ENCODE results near the gene ADGRG3.
"Not testable (repeated sequence)": the region's sequence is repeated elsewhere in the genome, so short reads cannot be mapped to it uniquely, and the experiment has no call there.

The ADGRG3 gene

GRCh38 chr16:57722210-57722499 lies 54.0 kb downstream of the ADGRG3 start:
- DNase-seq = no peak

- no peak for DNase-seq
Observed at GRCh38 chr16:57722651-57723050, 54.5 kb downstream of the ADGRG3 start.

- DNase-seq = no peak
Observed at GRCh38 chr16:57723170-57723569, 55.1 kb downstream of the ADGRG3 start.

GRCh38 chr16:57724531-57724930 lies 56.4 kb downstream of the ADGRG3 start:
- no peak for DNase-seq

- no peak for DNase-seq
Observed at GRCh38 chr16:57725151-57725550, 57.0 kb downstream of the ADGRG3 start.

GRCh38 chr16:57725554-57725953 lies 57.4 kb downstream of the ADGRG3 start:
- DNase-seq = no peak

GRCh38 chr16:57725976-57726375 lies 57.9 kb downstream of the ADGRG3 start:
- no peak for DNase-seq

- no peak for DNase-seq
Observed at GRCh38 chr16:57726433-57726947, 58.4 kb downstream of the ADGRG3 start.

GRCh38 chr16:57727610-57728009 lies 59.5 kb downstream of the ADGRG3 start:
- DNase-seq = no peak

GRCh38 chr16:57728336-57729181 lies 60.5 kb downstream of the ADGRG3 start:
- DNase-seq = peak; percentile 4

GRCh38 chr16:57729182-57729484 lies 61.0 kb downstream of the ADGRG3 start:
- DNase-seq = no peak

- not testable (repeated sequence) for DNase-seq
Observed at GRCh38 chr16:57729852-57730251, 61.7 kb downstream of the ADGRG3 start.

- no peak for DNase-seq
Observed at GRCh38 chr16:57730771-57731730, 62.9 kb downstream of the ADGRG3 start.

- no peak for DNase-seq
Observed at GRCh38 chr16:57732037-57732436, 63.9 kb downstream of the ADGRG3 start.

- no peak for DNase-seq
Observed at GRCh38 chr16:57732714-57733113, 64.6 kb downstream of the ADGRG3 start.

GRCh38 chr16:57734308-57734924 lies 66.3 kb downstream of the ADGRG3 start:
- no peak for DNase-seq

- DNase-seq = peak; percentile 96
Observed at GRCh38 chr16:57734925-57735754, 67.0 kb downstream of the ADGRG3 start.

GRCh38 chr16:57735755-57736418 lies 67.8 kb downstream of the ADGRG3 start, which contains the start of gene KATNB1:
TSS of gene KATNB1 (plus strand) at chr16:57735770. CDS start at chr16:57737244, 1,474 bp downstream.
- DNase-seq = no peak

- no peak for DNase-seq
Observed at GRCh38 chr16:57736419-57737351, 68.6 kb downstream of the ADGRG3 start.

GRCh38 chr16:57738844-57739243 lies 70.7 kb downstream of the ADGRG3 start:
- no peak for DNase-seq

Measured in DMS79 (cell line).